HG03060 (cell line): ENCODE measurements around the gene PLXDC1.

Experiments used
- ATAC-seq: cut with Tn5 transposase; IDR thresholded peaks from one replicate; pipeline ENCODE4 v1.9.1; 2021; ENCODE audit warnings: low read depth, moderate number of reproducible peaks; ENCODE audit not compliant: unreplicated experiment

The PLXDC1 gene

DNA sequence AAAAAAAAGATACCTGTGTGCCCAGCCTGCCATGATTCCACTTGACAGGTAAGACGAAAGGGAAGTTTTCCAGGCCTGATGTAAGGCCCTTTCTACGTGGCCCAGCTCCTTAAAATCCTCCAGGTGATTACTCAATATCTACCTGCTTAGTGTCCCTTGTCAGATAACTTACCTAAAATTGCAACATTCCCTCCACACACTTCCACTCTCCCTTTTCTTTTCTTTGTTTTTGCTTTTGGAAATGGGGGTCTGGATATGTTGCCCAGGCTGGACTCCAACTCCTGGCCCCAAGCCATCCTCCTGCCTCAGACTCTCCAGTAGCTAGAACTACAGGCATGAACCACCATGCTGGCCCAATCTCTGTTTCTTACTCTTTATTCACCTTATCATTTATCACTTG lies 7.2 kb upstream of the PLXDC1 start:
- no peak for ATAC-seq

GRCh38 chr17:39156491-39156890 lies 5.1 kb upstream of the PLXDC1 start:
- no peak for ATAC-seq

DNA sequence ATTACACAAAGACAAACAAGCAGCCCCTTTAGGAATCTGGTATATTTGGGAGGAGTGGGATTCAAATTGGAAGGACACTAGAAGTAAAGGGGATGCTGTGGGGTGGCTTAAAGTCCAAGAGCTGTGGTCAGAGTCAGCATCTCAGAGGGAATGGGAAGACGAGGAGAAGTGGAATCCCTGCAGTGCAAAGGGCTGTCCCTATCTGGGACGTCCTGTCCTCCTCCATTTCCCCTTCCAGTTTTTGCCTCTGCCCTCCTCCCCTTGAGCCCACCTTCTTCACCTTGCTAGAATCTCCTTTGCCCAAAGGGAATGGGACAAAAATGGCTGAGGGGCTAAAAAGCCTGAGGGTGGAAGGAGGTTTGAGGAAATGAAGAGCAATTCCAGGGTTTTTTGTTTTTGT lies 4.2 kb upstream of the PLXDC1 start:
- ATAC-seq, result no peak

- ATAC-seq, result no peak
Observed at GRCh38 chr17:39153599-39154051, 2.2 kb upstream of the PLXDC1 start.

GRCh38 chr17:39151943-39152818 lies 744 bp upstream of the PLXDC1 start:
- ATAC-seq, result no peak

DNA sequence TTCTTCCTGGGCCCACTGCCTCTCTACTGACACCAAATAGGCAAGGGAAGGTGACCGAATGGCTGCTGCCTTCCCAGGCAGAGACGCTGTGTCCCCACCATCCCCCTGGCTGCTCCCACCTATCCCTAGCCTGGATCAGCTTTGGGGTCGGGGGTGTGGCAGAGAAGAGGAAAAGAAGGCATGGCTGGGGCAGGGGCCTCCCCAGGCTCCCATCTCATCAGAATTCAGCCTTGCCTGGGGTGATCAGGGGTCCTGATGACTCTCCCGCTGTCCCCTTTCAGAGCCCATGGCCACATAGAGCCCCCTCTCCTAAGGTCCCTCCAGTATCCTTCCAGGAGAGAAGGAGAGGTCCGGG lies 665 bp downstream of the PLXDC1 start:
- ATAC-seq, result no peak

GRCh38 chr17:39150104-39150634 lies 1.3 kb downstream of the PLXDC1 start:
- no peak for ATAC-seq

DNA sequence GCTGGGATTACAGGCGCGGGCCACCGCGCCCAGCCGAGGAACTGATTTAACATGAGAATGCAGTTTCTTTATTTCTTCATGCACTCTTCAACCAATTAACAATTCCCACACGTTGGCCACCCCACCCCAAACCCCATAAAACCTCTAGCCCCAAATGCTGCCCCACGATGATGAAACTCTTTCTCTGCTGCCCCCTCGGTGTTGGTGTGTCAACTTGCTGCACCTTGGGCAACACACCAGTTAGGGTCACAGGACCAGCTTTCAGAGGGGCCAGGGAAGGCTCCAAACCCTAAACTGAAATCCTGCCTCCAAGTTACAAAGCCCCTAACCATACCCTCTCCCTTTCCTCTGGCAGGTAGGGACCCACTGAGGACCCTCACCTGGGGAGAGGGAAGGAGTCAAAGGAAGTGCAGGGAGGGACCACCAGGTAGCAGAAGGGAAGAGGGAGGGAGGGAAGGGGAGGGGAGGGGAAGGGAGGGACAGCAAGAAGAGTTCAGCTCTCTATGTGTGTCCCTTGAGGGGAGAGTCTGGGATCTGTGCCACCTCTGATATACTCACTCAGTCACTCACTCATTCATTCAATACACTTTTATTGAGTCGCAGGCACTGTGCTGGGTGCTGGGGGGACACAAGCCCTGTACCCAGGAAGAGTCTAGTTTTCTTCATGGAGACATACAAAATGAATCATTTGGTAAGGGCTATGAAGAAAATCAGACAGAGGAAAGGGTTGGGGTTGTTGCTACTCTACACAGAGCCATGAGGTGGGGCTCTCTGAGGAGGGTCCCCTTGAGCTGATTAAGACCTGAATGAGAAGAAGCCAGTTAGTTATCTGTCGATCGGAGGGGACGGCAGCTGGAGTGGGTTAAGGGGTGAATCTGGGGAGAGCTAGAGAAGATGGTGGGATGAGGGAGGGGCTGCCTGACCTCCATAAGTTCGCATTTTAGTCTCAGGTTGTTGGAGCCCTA lies 3.9 kb downstream of the PLXDC1 start:
- no peak for ATAC-seq

- no peak for ATAC-seq
Observed at GRCh38 chr17:39146273-39146672, 5.2 kb downstream of the PLXDC1 start.

GRCh38 chr17:39145143-39145542 lies 6.3 kb downstream of the PLXDC1 start:
- no peak for ATAC-seq

- no peak for ATAC-seq
Observed at GRCh38 chr17:39144416-39144840, 7.0 kb downstream of the PLXDC1 start.

DNA sequence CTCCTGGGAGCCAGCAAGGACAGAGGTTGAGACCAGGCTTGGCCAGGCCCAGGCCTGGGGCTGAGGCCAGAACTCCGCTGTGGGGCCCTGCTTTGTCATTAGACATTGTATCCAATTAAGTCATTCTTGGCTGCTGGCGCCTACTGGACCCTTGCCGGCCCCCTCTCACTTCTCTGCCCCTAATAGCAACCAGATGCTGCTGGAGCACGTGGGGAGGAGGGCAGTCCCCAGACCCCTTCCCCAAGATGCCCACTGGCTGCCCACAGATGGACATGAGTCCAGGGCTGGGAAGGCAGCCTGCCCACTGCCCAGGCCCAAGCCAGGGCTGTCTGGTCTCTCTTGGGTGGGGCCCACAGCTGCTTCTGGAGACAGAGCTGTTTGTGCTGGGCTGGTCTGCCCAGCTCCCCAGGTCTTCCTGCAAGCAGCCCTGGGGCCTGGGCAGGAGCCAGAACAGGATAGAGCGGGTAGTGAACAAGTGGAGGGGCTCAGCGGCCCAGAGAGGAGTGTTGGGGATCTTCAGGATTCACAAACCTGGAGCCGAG lies 7.8 kb downstream of the PLXDC1 start:
- no peak for ATAC-seq

GRCh38 chr17:39141915-39142664 lies 9.3 kb downstream of the PLXDC1 start:
- no peak for ATAC-seq

- ATAC-seq, result no peak
Observed at GRCh38 chr17:39141294-39141693, 10.1 kb downstream of the PLXDC1 start.

DNA sequence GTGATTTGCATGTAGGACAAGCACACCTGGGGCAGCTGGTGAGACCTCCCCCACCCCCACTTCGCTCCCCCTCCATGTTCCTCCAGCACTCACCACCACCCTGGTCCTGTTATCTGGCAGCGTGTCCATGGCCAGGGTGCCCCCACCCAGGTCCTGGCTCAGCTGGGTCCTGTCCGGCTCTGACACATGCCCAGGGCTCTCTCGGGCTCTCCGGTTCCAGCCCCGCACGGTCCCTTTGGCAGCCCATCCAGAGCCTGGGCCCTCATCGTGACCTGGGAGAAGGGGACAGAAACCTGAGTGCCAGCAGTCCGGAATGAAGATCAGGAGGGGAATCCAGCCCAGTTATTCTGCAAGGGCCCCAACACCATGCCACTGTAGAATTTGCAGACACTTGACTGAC lies 11.9 kb downstream of the PLXDC1 start:
- no peak for ATAC-seq

DNA sequence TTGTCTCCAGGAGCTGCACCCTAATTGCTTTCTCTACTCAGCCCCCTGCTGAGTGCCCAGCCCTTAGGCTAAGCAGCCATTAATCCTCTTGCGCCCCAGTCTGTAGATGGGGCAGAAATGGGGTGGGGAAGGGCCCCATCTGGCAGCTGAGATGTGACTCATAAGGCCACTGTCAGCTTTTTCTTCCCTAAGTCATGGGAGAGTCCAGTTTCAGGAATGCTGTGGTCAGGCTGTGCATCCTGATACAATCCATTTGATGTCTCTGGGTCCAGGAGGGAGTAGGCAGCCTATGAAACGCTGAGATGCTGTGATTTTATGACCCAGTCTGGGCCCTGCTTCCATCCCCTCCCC lies 12.3 kb downstream of the PLXDC1 start:
- ATAC-seq, result no peak

- ATAC-seq, result no peak
Observed at GRCh38 chr17:39138431-39139160, 12.8 kb downstream of the PLXDC1 start.

GRCh38 chr17:39134878-39135277 lies 16.6 kb downstream of the PLXDC1 start:
- ATAC-seq, result no peak

DNA sequence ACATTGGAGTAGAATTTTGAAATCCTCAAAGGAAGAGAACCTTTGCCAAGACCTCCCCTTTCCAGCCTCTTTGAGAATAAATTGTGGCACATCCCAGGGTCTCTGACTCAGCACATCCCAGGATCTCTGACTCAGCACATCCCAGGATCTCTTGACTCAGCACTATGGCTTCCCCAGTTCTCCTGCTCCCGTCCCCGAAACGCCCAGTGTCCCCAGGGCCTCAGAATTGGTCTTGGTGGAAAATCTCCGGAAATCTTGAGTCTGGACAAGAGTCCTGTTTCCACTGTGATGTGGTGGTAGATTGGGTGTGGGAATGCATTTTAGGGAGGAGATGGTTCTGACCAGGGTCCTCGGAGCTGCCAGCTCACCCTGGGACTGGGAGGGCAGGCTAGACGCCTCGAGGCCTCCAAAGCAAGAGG lies 19.2 kb downstream of the PLXDC1 start:
- ATAC-seq, result no peak

DNA sequence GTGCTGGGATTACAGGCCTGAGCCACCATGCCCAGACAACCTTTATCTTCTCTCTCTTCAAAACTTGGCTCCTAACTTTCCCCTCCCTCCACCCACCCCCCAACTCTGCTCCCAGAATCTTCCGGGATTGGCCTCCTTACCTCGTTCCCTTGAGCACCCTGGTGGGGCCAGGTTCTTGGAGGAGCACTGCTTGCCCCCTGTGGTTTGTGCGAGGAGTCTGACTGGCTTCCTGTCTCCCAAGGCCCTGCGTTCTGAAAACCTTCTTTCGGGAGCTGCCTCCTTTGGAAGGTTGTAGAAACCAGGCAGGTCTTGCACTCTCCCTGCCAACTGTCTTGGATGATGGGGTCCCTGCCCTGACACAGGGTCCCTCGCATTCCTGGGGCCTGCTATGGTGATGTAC lies 19.8 kb downstream of the PLXDC1 start:
- no peak for ATAC-seq
